GM12892 (cell line): ENCODE measurements around the gene EPHB1.
A peak's percentile ranks its signal among the peaks of the same experiment; 100 is the strongest.

Experiments
- DNase-seq: peaks from one replicate; pipeline ENCODE4 v3.0.0; 2011; ENCODE audit not compliant: insufficient read length
- FAIRE-seq: peaks from 2 replicates; lab custom pipeline; 2011; peaks lifted over from hg19 to GRCh38; lab: Jason Lieb, UNC
- POLR2A ChIP-seq: IDR thresholded peaks from 2 replicates; pipeline ENCODE4 v1.6.1; 2011; ENCODE audit warnings: low read depth, low read length, control low read depth
- POLR2AphosphoS5 ChIP-seq: IDR thresholded peaks from 2 replicates; pipeline ENCODE4 v1.6.1; 2011; ENCODE audit warnings: low read depth, low read length, control low read depth
- TAF1 ChIP-seq: IDR thresholded peaks from 2 replicates; pipeline ENCODE4 v1.6.1; 2011; ENCODE audit warnings: low read depth, mild to moderate bottlenecking, control low read depth, low read length, borderline replicate concordance

Gene EPHB1

DNA sequence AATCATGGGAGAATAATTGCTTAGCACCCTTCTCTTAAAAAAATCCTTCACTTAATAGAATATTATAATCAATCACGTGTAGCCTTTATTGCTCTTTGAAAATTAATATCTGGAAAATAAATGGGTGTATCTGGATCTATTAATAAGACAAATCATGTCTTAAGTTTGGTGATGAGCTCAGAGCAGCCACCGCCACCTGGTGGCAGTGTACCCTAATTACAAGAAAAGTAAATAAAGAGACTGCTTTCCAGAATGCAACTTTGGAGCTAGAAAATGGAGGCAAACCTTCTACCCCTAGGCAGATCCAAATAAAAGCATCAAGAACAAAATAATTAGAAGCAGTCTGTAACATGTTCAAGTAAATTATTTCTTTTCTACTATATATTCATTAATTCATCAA, 43.5 kb downstream of the EPHB1 start:
- TF ChIP-seq POLR2A, result no peak
- no peak for TF ChIP-seq TAF1
- TF ChIP-seq POLR2AphosphoS5, result no peak
- FAIRE-seq, result no peak
- DNase-seq, result no peak

DNA sequence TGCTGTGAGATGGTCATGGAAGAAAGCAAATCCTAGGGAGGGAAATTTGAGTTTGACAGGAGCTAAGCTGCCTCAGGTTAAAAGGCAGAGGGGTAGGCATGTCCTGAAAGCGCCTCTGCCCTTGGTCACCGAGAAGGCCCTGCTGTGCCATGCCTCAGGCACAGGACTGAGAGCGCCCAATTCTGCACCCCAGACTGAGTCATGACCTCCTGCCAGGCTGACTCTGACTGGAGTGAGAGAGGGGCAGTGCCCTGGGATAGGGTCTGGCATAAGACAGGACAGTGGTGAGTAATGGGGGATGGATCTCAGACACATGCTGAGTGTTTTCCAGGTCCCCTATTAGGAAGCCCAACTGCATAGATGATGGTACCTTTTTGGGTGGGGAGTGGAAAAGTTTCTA, 44.4 kb downstream of the EPHB1 start:
- no peak for TF ChIP-seq POLR2A
- no peak for TF ChIP-seq TAF1
- TF ChIP-seq POLR2AphosphoS5, result no peak
- DNase-seq (no peak), FAIRE-seq (no peak)

DNA sequence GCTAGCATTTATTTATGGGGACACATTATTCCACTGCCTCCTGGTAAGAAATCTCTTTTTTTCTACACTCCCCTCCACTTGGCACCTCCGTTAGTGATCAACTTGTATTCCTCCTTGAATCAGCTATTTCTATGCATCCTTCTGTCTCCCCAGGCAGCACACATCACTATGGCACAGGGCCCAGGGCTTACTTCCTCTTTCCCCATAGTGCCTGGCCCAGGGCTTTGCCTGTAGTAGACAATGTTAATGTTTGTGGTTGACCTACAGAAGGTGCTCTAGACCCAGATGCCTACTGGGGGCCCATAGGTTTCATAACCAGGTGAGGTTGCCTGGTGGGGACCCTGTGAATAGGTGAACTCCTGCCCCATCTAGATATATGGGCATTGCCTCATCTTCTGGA, 44.9 kb downstream of the EPHB1 start:
- DNase-seq (no peak), FAIRE-seq (no peak)
- TF ChIP-seq POLR2AphosphoS5 (no peak), TAF1 (no peak), POLR2A (no peak)

DNA sequence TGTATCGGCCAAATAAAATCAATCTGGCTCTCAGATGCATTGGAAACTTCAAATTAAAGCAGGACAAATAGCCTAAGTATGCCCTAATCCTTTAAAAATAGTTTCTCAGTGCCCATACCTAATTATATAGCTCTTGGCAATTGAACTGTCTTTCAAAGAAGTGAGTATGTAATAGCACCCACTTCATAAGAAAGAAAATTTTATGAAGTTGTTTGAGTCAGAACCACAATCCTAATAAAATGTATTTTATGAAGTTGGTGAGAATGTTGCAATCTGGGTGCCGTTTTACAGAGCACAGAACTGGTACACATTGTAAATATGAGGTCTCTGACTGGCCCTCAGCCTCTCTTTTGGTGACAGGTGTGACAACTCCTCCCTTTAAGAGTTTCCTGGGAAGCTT, 45.4 kb downstream of the EPHB1 start:
- TF ChIP-seq TAF1 (no peak), POLR2AphosphoS5 (no peak), POLR2A (no peak)

DNA sequence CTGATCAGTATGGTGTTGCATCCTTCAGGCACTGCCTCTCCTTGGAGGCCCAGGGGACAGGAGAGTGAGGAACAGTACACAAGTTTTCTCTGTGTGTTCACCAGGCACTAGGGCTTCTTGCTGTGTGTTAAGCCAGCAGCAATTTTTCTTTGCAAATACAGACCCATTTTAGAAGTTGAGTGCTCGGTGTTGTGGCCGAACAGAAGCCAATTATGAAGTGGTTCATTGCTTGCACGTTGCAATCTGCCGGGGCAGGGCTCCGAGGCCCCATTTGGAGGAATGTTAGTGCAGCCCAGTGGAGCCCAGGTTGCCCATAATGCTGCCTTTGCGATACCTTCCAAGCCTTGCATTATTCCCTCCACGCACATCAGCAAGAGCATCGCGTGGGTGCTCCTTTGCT, 51.0 kb downstream of the EPHB1 start:
- no peak for TF ChIP-seq POLR2AphosphoS5
- TF ChIP-seq TAF1, result no peak
- DNase-seq (no peak), FAIRE-seq (no peak)

More for the DNA sequence above, 45.4 kb downstream of the EPHB1 start:
- DNase-seq, result no peak
- no peak for FAIRE-seq

DNA sequence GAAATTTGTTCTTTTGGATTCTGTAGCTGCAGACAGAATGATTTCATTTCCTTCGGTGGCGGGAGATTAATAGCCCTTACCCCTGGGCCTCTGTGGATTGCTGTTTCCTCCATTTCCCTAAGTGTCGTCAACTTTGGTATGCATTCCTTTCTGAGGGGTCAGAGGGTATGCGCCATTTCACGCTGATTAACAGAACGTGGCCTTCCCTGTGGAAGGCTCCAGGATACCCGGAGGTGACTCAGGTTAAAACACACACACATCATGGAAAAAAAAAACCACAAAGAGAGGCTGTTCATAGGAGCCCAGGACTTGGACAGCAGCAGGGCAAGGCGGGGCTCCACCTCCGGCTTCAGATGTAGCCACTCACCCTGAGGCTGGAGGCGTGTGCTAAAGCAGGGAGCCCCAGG, 51.9 kb downstream of the EPHB1 start:
- FAIRE-seq, result no peak
- no peak for TF ChIP-seq TAF1
- TF ChIP-seq POLR2A, result no peak
- no peak for TF ChIP-seq POLR2AphosphoS5
- no peak for DNase-seq

DNA sequence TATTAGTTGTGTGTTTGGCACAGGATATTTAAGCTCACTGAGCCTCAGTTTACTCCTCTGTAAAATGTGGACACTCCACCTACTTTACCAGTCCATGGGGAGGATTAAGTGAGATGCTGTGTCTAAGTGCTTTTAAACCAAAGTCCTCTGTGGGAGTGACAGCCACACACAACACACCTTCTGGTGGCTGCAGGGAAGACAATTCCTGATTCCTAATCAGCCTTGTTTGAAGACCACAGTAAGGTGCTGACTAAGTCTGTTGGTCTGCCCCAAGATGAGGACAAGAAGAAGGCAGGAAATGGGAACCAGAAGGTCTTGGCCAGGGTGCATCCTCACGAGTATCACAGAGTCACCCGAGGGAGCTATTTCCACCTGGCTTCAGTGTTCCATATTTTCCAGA, 52.3 kb downstream of the EPHB1 start:
- TF ChIP-seq POLR2A (no peak), TAF1 (no peak), POLR2AphosphoS5 (no peak)
- DNase-seq (no peak), FAIRE-seq (no peak)

DNA sequence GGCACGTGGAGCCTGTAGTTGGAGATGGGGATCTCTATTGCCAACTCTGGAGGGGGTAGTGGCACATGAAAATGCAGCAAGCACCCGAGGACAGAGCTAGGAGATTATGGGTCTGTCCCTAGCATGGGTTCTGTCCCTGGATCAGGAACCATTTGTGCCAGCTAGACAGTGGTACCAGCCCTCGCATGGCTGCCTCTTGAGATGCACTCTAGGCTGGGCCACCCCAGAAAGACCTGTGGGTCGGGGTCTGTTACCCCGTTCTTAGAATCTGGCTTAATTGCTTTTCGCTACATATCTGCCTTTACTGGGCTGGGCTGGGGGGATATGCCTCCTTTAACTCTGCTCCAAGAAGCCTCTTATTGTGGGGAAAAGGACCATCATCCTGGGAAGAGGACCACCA, 54.5 kb downstream of the EPHB1 start:
- no peak for DNase-seq
- no peak for TF ChIP-seq TAF1
- no peak for FAIRE-seq

DNA sequence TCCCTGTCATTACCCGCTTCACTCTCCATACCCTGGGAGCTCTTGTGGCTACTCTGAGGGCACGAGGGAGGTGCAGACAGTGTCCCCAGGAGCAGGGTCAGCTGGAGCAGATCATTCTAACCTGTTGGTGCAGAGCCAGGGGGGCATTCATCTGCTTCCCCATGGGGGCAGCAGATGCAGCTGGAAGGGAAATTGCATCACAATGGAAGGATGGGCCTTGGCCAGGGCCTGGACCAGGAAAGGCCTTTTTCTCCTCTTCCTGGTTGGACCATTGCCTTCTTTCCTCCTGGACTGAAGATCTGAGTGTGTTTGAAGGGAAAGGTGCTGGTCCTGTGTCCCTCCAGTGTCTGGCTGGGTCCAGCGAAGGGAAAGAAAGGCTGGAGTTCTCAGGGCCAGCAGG, 55.7 kb downstream of the EPHB1 start:
- no peak for FAIRE-seq
- TF ChIP-seq POLR2AphosphoS5 (no peak), POLR2A (no peak), TAF1 (no peak)
- no peak for DNase-seq

DNA sequence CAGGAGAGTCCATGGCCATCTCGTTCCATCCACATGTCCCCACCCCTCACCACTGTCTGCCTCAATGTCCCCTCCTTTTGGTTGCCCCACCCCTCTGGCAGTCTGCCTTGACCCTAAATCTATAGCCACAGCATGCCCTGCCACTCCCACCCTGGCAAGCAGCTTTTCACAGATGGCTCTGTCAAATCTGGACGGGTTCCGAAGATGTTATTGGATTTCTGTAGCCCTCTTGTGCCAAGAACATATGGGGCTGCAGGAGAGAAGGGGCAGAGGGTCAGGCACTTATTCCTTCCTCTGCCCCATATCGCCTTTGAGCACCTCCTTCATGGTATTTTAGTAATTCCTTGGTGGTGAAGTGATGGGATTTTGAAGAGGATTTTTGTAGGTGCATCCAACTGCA, 57.1 kb downstream of the EPHB1 start:
- FAIRE-seq, result no peak
- no peak for TF ChIP-seq POLR2A
- TF ChIP-seq TAF1, result no peak
- no peak for TF ChIP-seq POLR2AphosphoS5
- DNase-seq, result no peak

DNA sequence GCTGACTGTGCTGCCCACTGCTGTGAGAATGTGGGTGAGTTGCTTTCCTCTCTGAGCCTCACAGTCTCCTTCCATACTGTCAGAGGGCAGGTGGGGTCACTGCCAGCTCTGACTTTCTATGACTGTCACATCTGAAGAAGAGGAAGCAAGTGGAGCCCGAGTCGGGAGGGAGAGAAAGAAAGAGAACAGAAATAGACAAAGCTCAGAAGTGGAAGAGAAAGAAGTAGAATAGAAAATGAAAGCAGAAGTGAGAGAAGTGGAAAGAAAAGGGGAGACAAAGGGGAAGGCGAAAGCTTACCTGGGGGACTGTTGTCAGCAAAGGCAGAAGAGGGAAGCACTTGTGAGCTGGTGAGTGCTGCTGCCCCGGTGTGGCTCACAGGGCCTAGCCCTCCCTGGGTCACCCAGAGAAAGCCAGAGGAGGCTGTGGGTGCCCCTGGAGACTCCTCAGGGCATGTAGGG, 57.9 kb downstream of the EPHB1 start:
- TF ChIP-seq POLR2AphosphoS5 (no peak), POLR2A (no peak), TAF1 (no peak)
- FAIRE-seq (peak; percentile 88), DNase-seq (peak; percentile 52)

DNA sequence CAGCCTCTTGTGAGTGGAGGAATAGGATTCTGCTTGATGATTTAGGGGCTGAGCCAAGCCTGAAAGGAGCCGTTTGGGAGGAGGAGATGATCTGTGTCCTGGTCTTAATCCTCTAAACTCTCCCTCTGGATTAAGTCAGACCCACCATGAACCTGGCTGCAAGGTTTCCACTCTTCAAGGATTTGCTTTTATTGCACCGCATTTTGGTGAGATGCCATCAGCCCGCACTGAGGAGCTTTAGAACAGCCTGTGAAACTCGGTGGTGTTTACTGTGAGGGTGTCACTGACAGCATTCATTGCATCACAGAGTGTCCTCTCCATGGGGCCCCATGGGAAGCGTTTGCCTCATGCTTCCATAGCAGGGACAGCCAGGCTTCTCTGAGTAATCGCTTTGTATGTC, 59.2 kb downstream of the EPHB1 start:
- DNase-seq (no peak), FAIRE-seq (no peak)
- TF ChIP-seq POLR2AphosphoS5 (no peak), POLR2A (no peak), TAF1 (no peak)

DNA sequence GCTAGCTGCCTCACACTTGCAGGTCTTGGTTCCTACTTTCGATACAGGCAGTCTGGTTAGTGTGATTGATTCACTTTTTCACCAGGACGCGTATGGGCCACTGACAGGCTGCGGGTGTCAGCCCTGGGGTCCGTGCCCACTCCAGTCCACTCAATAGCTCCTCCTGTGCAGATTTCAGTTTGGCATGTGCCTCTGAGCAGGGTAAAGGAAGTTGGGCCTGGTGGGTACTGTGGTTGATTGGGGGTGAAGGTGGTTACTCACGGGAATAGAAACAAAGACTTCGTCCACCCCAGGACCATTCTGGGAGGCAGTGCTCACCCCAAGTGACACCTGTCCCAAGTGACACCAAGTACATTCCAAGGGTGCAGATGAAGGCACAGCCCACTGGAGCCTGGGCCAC, 62.3 kb downstream of the EPHB1 start:
- DNase-seq (no peak), FAIRE-seq (no peak)
- TF ChIP-seq POLR2AphosphoS5, result no peak

DNA sequence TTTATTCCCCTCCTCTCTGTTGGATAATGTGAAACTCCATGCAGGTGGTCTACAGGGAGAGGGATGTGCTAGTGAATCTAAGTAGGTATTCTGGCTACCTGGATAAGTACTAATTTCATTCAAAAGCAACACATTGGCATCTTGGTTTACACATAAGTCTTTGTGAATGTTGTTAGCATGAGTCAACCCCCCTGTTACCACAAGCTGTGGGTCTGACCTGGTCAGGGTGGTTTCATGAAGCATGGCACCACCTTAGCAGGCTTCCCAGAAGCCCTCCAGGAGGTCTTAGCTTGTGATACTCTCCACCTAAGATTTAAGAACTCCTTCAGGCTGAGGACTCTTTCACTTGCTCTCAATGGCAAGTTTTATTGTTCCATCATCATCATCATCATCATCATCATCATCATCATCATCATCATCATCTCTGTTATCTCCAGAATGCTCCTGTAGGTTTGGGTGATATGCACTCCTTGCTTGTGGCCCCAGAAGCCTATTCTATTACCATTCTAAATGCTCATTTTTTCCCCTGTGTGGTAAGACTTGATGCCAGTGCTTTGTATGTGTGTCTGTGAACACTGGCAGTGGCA, 62.8 kb downstream of the EPHB1 start:
- no peak for DNase-seq
- TF ChIP-seq TAF1, result no peak
- no peak for TF ChIP-seq POLR2AphosphoS5
- TF ChIP-seq POLR2A, result no peak
- FAIRE-seq, result no peak
